NCI-H1930 (cell line): Measurements from ENCODE around the gene SHC1.
"Not testable (repeated sequence)": the region's sequence is repeated elsewhere in the genome, so short reads cannot be mapped to it uniquely, and the experiment has no call there.

Source experiments
- DNase-seq, 2 experiments: peaks; one replicate each; lab custom pipeline; 2025; lab: John Stamatoyannopoulos, UW

SHC1 gene

DNA sequence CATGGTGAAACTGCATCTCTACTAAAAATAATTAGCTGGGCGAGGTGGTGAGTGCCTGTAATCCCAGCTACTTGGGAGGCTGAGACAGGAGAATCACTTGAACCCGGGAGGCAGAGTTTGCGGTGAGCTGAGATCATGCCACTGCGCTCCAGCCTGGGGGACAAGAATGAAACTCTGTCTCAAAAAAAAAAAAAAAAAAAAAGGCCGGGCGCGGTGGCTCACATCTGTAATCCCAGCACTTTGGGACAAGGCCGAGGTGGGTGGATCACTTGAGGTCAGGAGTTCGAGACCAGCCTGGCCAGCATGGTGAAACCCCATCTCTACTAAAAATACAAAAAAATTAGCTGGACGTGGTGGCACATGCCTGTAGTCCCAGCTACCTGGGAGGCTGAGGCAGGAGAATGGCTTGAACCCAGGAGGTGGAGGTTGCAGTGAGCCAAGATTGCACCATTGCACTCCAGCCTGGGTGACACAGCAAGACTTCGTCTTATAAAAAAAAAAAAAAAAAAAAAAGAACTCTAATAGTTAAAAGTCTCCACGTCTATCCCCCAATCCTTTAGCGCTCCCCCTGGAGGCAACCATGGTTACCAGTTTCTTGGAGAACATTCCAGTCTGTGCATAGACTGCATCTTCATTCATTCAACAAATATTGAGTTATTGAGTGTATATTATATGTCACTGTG lies 24.9 kb upstream of the SHC1 start:
- not testable (repeated sequence) for DNase-seq

GRCh38 chr1:154994591-154994990 lies 24.0 kb upstream of the SHC1 start:
- no peak for DNase-seq

GRCh38 chr1:154994269-154994587 lies 23.7 kb upstream of the SHC1 start:
- DNase-seq = no peak

GRCh38 chr1:154993572-154994268 lies 23.2 kb upstream of the SHC1 start, which contains the start of gene LENEP:
Gene LENEP, plus strand, starts transcription at chr1:154993586. Its CDS starts 22 bp downstream, at chr1:154993608.
- no peak for DNase-seq

- no peak for DNase-seq
These were observed 22.4 kb upstream of the SHC1 start for GRCh38 chr1:154992721-154993571.

DNA sequence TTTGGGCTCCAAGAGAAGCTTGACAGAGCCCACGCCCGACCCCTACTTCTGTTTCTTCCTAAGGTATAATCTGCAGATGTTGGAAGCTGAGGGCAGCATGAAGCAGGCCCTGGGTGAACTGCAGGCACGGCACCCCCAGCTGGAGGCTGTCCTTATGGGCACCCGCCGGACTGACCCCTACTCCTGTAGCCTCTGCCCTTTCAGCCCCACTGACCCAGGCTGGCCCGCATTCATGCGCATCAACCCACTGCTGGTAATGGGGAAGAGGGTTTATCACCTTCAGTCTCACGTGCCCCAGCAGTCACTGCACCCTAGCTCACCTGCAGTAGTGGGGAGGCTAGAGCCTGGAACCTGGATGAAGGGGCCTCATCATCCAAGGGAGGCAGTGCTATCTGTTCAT lies 19.7 kb upstream of the SHC1 start:
- no peak for DNase-seq

- no peak for DNase-seq
These were observed 18.8 kb upstream of the SHC1 start for GRCh38 chr1:154989195-154989860.

DNA sequence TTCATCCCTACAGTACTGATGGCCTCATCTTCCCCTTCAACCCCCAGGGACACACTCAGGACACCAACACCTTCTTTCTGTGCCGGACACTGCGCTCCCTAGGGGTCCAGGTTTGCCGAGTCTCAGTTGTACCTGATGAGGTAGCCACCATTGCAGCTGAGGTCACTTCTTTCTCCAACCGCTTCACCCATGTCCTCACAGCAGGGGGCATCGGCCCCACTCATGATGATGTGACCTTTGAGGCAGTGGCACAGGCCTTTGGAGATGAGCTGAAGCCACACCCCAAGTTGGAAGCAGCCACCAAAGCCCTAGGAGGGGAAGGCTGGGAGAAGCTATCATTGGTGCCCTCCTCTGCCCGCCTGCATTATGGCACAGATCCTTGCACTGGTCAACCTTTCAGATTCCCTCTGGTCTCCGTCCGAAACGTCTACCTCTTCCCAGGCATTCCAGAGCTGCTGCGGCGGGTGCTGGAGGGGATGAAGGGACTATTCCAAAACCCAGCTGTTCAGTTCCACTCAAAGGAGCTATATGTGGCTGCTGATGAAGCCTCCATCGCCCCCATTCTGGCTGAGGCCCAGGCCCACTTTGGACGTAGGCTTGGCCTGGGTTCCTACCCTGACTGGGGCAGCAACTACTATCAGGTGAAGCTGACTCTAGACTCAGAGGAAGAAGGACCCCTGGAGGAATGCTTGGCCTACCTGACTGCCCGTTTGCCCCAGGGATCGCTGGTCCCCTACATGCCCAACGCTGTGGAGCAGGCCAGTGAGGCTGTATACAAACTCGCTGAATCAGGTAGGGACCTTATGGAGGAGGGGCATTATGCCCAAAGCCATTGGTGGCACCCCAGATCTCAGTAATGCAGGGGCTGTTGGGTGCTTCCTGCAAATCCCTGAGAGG lies 17.8 kb upstream of the SHC1 start:
- DNase-seq = no peak

DNA sequence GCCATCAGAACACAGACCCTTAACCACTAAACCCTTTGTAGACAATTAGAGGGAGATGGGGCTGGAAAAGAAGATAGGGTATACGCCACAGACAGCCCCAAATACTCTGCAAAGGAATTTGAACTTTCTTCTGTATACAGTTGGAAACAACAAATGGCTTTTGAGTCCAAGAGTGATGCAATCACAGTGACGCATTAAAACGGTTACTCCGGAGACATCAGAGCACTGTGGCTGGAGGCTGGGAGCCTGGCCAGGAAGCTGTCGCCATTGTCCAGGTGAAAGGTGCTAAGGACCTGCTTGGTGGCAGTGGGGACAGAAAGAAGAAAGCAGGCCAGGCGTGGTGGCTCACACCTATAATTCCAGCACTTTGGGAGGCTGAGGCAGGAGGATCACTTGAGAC lies 16.8 kb upstream of the SHC1 start:
- DNase-seq = no peak

DNA sequence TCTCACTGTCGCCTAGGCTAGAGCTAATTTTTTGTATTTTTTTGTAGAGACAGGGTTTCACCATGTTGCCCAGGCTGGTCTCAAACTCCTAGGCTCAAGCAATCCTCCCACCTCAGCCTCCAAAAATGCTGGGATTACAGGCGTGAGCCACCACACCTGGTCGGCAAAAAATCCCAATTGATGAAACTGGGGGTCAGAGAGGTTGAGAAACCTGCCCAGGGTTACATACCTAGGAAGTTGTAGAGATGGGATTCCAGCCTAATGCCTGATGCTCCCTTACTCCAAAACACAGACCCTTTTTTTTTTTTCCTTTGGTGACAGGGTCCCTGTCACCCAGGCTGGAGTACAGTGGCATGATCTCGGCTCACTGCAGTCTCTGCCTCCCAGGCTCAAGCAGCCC lies 16.2 kb upstream of the SHC1 start:
- not testable (repeated sequence) for DNase-seq

GRCh38 chr1:154983776-154984466 lies 13.4 kb upstream of the SHC1 start:
- DNase-seq = no peak

DNA sequence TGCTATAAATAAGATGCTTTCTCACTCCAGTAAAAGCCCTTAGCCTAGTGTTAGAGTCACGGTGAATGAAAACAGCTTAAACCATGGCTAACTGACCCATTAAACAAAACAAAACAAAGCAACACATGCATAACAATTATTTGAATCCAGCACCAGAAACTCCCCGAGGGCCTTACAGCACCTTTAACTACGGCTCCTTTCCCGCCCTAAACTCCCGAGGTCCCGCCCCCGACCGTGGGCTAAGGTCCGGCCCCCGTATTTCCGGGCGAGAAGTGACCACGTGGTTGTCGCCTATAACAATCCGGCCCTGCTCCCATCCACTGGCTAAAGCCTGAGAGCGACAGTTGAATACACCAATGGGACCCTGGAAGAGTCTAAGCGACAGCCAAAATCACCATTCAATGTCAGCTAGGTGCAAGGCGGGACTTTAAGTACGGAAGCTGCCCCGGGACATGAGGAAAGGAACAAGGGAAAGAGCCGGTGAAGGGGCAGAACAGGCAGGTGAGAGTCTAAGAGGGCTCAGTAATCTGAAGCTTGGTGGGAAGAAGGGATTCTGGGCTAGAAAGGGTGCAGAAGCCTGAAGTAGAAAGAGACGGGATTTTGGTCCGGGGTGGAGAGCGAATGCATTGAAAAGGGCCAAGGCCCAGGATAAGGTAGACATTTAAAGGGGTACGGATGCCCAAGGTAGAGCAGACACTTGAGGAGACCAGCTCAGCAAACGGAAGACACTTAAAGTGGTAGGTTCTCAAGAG lies 12.5 kb upstream of the SHC1 start, which contains the start of gene FLAD1:
FLAD1 (plus strand) TSS at position 448 of the 752 bp plus-strand sequence. CDS start 351 bp downstream, outside the sequence.
- peak; percentile 98 to 99 for DNase-seq

- DNase-seq = no peak
These were observed 11.8 kb upstream of the SHC1 start for GRCh38 chr1:154982341-154982740.

DNA sequence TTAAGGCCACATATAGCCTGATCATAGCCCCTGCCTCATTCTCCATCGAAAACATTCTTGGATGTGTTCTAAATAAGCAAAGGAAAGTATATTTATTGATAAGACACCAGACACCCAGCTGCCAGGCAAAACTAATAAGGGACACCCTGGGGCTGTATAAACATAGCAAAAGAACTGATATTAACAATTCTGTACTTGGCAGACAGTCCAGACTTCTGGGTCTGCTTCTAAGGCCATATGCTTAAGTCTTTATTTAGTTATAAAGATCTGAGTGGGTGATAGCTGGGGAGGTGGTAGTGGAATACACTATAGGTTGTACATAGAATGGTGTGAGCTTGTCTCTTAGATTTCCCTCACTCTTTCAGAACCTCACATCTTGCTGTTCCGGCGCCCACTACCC lies 7.8 kb upstream of the SHC1 start:
- no peak for DNase-seq

GRCh38 chr1:154977762-154978161 lies 7.2 kb upstream of the SHC1 start:
- not testable (repeated sequence) for DNase-seq

- no peak for DNase-seq
These were observed 5.0 kb upstream of the SHC1 start for GRCh38 chr1:154975409-154976059.

GRCh38 chr1:154974808-154975408 lies 4.4 kb upstream of the SHC1 start:
- DNase-seq = peak; percentile 93 to 96

GRCh38 chr1:154974102-154974807 lies 3.7 kb upstream of the SHC1 start, which contains the start of gene CKS1B:
Gene CKS1B, plus strand, starts transcription at chr1:154974681. Its CDS starts 65 bp downstream, at chr1:154974746.
- peak; percentile 100 for DNase-seq
